Left cardiac atrium (tissue), 4 donors: Measurements from ENCODE around the gene VPS26A. TPM values are rescaled to one million over a fixed set of nuclear protein-coding genes. Genes with fewer than 3 reads are reported as not detected.
A peak's percentile ranks its signal among the peaks of the same experiment; 100 is the strongest.

Source experiments
- ATAC-seq, 2 donors: fragments of 200-7000 bp; cut with Tn5 transposase; one replicate each; pipeline ENCODE4 v1.9.1; 2020; ENCODE audit warnings: mild to moderate bottlenecking in 2 of 2, moderate library complexity in 2 of 2
- DNase-seq: peaks from one replicate; pipeline ENCODE4 v3.0.0-alpha.2; 2020
- intact Hi-C, 2 donors: fragments of 100-400 bp; cut with DNase I; formaldehyde crosslinking; loops; one replicate each; pipeline versions ENCODE4 v1.14.1 to v1.15.1; 2022 to 2023
- long read RNA-seq: library from polyadenylated mRNA; unstranded; transcript quantifications from one replicate; pipeline ENCODE4 v2.0.0, GENCODE V29; 2021
- total RNA-seq, 2 donors: library from RNA; stranded (reverse); fragmentation: NEBNext Ultra II Directional; extraction: Animal tissue kit (Norgen Biotek cat#: 25700); gene quantifications; one replicate each; pipeline ENCODE4 v1.2.1, GENCODE V29; 2021
- donor health status: DM: no; HTN: yes; CAD: no.
- donor health status: DM: no; HTN: yes; CAD: no; lungs with severe emphysema.
- donor health status: DM: yes; HTN: yes; CAD: no.
- donor health status: Dilated cardiomyopathy.

The VPS26A gene
- total RNA-seq, result 10 to 100 TPM; 33.2 to 35.7 TPM
- long read RNA-seq, transcript VPS26A-201 (9 exons, 2,697 nt), result major isoform, 105 of 119 reads
- long read RNA-seq, partial matches to known transcripts, result 4 of 119 reads
- long read RNA-seq, other reads (novel, unspliced or antisense), result 9 of 119 reads

GRCh38 chr10:69123747-69124562, at the start of gene VPS26A:
VPS26A (plus strand) TSS chr10:69124178; CDS start chr10:69124278, 100 bp downstream.
- DNase-seq, result peak; percentile 99
- intact Hi-C loops, result no loop called here
- ATAC-seq, result peak; percentile 99

- ATAC-seq, result no peak
- no peak for DNase-seq
- intact Hi-C loops, result no loop called here
These were observed 49.4 kb upstream of the VPS26A start for GRCh38 chr10:69074532-69074931.

- DNase-seq (no peak), ATAC-seq (no peak)
- intact Hi-C loops, result no loop called here
These were observed 48.5 kb upstream of the VPS26A start for GRCh38 chr10:69075431-69075830.

- ATAC-seq (no peak), DNase-seq (no peak)
- intact Hi-C loops, result no loop called here
These were observed 45.7 kb upstream of the VPS26A start for GRCh38 chr10:69078311-69078710.

GRCh38 chr10:69080226-69080625, 43.8 kb upstream of the VPS26A start:
- intact Hi-C loops, result no loop called here
- ATAC-seq (no peak), DNase-seq (no peak)

GRCh38 chr10:69086001-69086509, 37.9 kb upstream of the VPS26A start:
- intact Hi-C loops, result no loop called here
- peak; percentile 52 for DNase-seq
- ATAC-seq, result peak in 1 of 2 donors; percentile 49

GRCh38 chr10:69087590-69088470, 36.1 kb upstream of the VPS26A start, which contains the start of gene SRGN:
SRGN (plus strand) TSS chr10:69088103; CDS start chr10:69088158, 55 bp downstream.
- DNase-seq (peak; percentile 84), ATAC-seq (peak; percentile 85 to 86)
- intact Hi-C loops, result no loop called here

- DNase-seq, result no peak
- no peak for ATAC-seq
- intact Hi-C loops, result no loop called here
These were observed 35.6 kb upstream of the VPS26A start for GRCh38 chr10:69088471-69088769.

- peak; percentile 21 to 27 for ATAC-seq
- intact Hi-C loops, result no loop called here
- DNase-seq, result no peak
These were observed 35.0 kb upstream of the VPS26A start for GRCh38 chr10:69088801-69089501.

GRCh38 chr10:69089638-69090599, 34.1 kb upstream of the VPS26A start:
- ATAC-seq (peak; percentile 36 to 60), DNase-seq (peak; percentile 37)
- intact Hi-C loops, result loop anchor here (5.0 to 10.0 kb wide), 3 partner anchors 38 to 85 kb away; no protein-coding TSS in a partner anchor

GRCh38 chr10:69090685-69091084, 33.3 kb upstream of the VPS26A start:
- DNase-seq (no peak), ATAC-seq (no peak)
- intact Hi-C loops, result loop anchor here (5.0 to 10.0 kb wide), 3 partner anchors 38 to 86 kb away; no protein-coding TSS in a partner anchor

GRCh38 chr10:69091143-69091651, 32.8 kb upstream of the VPS26A start:
- intact Hi-C loops, result loop anchor here (5.0 to 10.0 kb wide), 3 partner anchors 39 to 86 kb away; no protein-coding TSS in a partner anchor

GRCh38 chr10:69092959-69093850, 30.8 kb upstream of the VPS26A start:
- ATAC-seq (peak; percentile 64 to 82), DNase-seq (peak; percentile 75)
- intact Hi-C loops, result loop anchor here (5.0 to 10.0 kb wide), 3 partner anchors 41 to 88 kb away; no protein-coding TSS in a partner anchor

More at GRCh38 chr10:69091143-69091651, 32.8 kb upstream of the VPS26A start:
- no peak for ATAC-seq
- DNase-seq, result no peak

GRCh38 chr10:69093933-69094332, 30.0 kb upstream of the VPS26A start:
- peak in 1 of 2 donors; percentile 32 for ATAC-seq
- DNase-seq, result no peak
- intact Hi-C loops, result loop anchor here (5.0 to 10.0 kb wide), 3 partner anchors 42 to 89 kb away; no protein-coding TSS in a partner anchor

- intact Hi-C loops, result loop anchor here in 1 of 2 donors (10.0 kb wide), 1 partner anchor 91 kb away; no protein-coding TSS in a partner anchor
- ATAC-seq, result no peak
- no peak for DNase-seq
These were observed 27.9 kb upstream of the VPS26A start for GRCh38 chr10:69096045-69096444.

- intact Hi-C loops, result loop anchor here in 1 of 2 donors (10.0 kb wide), 1 partner anchor 93 kb away; no protein-coding TSS in a partner anchor
- DNase-seq (no peak), ATAC-seq (no peak)
These were observed 26.2 kb upstream of the VPS26A start for GRCh38 chr10:69097729-69098128.
